ENCODE measurements around the gene BAK1.

The BAK1 gene

GRCh38 chr6:33591424-33592032 is 11.5 kb upstream of the BAK1 start:
- no peak overlapping the region for H3K9ac ChIP-seq (ENCODE audit: low read length)
- no peaks in the 10 kb centered on the region for H3K9me3 ChIP-seq (ENCODE audit: control insufficient read depth, low read depth, low read length)
- H3K27me3 ChIP-seq (ENCODE audit: control insufficient read depth, insufficient read depth, low read length) = no peaks in the 10 kb centered on the region
- no peak overlapping the region for H3K4me3 ChIP-seq (ENCODE audit: low read length)
- no peak overlapping the region for H3K27ac ChIP-seq (ENCODE audit: low read length)
- H3K4me1 ChIP-seq (ENCODE audit: control insufficient read depth, low read depth, low read length) = peaks cover 7% of the 10 kb centered on the region
- H3K36me3 ChIP-seq (ENCODE audit: control insufficient read depth, low read depth, low read length) = no peaks in the 10 kb centered on the region

- H3K4me1 ChIP-seq (ENCODE audit: control insufficient read depth, low read depth, low read length) = peaks cover 7% of the 10 kb centered on the region
- no peaks in the 10 kb centered on the region for H3K9me3 ChIP-seq (ENCODE audit: control insufficient read depth, low read depth, low read length)
- no peaks in the 10 kb centered on the region for H3K36me3 ChIP-seq (ENCODE audit: control insufficient read depth, low read depth, low read length)
- H3K27ac ChIP-seq (ENCODE audit: low read length) = no peak overlapping the region
- H3K4me3 ChIP-seq (ENCODE audit: low read length) = no peak overlapping the region
- no peak overlapping the region for H3K9ac ChIP-seq (ENCODE audit: low read length)
- H3K27me3 ChIP-seq (ENCODE audit: control insufficient read depth, insufficient read depth, low read length) = no peaks in the 10 kb centered on the region
These were observed 10.6 kb upstream of the BAK1 start for GRCh38 chr6:33590531-33591198.

GRCh38 chr6:33589731-33590530 is 9.9 kb upstream of the BAK1 start:
- no peaks in the 10 kb centered on the region for H3K9me3 ChIP-seq (ENCODE audit: control insufficient read depth, low read depth, low read length)
- peaks cover 7% of the 10 kb centered on the region for H3K4me1 ChIP-seq (ENCODE audit: control insufficient read depth, low read depth, low read length)
- no peak overlapping the region for H3K4me3 ChIP-seq (ENCODE audit: low read length)
- H3K27me3 ChIP-seq (ENCODE audit: control insufficient read depth, insufficient read depth, low read length) = no peaks in the 10 kb centered on the region
- H3K9ac ChIP-seq (ENCODE audit: low read length) = no peak overlapping the region
- no peaks in the 10 kb centered on the region for H3K36me3 ChIP-seq (ENCODE audit: control insufficient read depth, low read depth, low read length)
- H3K27ac ChIP-seq (ENCODE audit: low read length) = no peak overlapping the region

- no peak overlapping the region for H3K27ac ChIP-seq (ENCODE audit: low read length)
- H3K9ac ChIP-seq (ENCODE audit: low read length) = no peak overlapping the region
- no peak overlapping the region for H3K4me3 ChIP-seq (ENCODE audit: low read length)
- no peaks in the 10 kb centered on the region for H3K27me3 ChIP-seq (ENCODE audit: control insufficient read depth, insufficient read depth, low read length)
- no peaks in the 10 kb centered on the region for H3K36me3 ChIP-seq (ENCODE audit: control insufficient read depth, low read depth, low read length)
- no peaks in the 10 kb centered on the region for H3K9me3 ChIP-seq (ENCODE audit: control insufficient read depth, low read depth, low read length)
- peaks cover 7% of the 10 kb centered on the region for H3K4me1 ChIP-seq (ENCODE audit: control insufficient read depth, low read depth, low read length)
These were observed 9.3 kb upstream of the BAK1 start for GRCh38 chr6:33589392-33589730.

- Histone ChIP-seq H3K27ac (ENCODE audit: low read length) (no peak overlapping the region), H3K9me3 (ENCODE audit: control insufficient read depth, low read depth, low read length) (no peaks in the 10 kb centered on the region), H3K36me3 (ENCODE audit: control insufficient read depth, low read depth, low read length) (no peaks in the 10 kb centered on the region), H3K27me3 (ENCODE audit: control insufficient read depth, insufficient read depth, low read length) (no peaks in the 10 kb centered on the region), H3K4me3 (ENCODE audit: low read length) (no peak overlapping the region), H3K4me1 (ENCODE audit: control insufficient read depth, low read depth, low read length) (peaks cover 7% of the 10 kb centered on the region), H3K9ac (ENCODE audit: low read length) (no peak overlapping the region)
These were observed 8.8 kb upstream of the BAK1 start for GRCh38 chr6:33588894-33589293.

- Histone ChIP-seq H3K9ac (ENCODE audit: low read length) (no peak overlapping the region), H3K36me3 (ENCODE audit: control insufficient read depth, low read depth, low read length) (no peaks in the 10 kb centered on the region), H3K4me1 (ENCODE audit: control insufficient read depth, low read depth, low read length) (peaks cover 5% of the 10 kb centered on the region), H3K4me3 (ENCODE audit: low read length) (no peak overlapping the region), H3K27ac (ENCODE audit: low read length) (no peak overlapping the region), H3K9me3 (ENCODE audit: control insufficient read depth, low read depth, low read length) (no peaks in the 10 kb centered on the region), H3K27me3 (ENCODE audit: control insufficient read depth, insufficient read depth, low read length) (no peaks in the 10 kb centered on the region)
These were observed 7.5 kb upstream of the BAK1 start for GRCh38 chr6:33587529-33587928.

GRCh38 chr6:33586108-33586640 is 6.1 kb upstream of the BAK1 start:
- Histone ChIP-seq H3K9me3 (ENCODE audit: control insufficient read depth, low read depth, low read length) (no peaks in the 10 kb centered on the region), H3K27me3 (ENCODE audit: control insufficient read depth, insufficient read depth, low read length) (no peaks in the 10 kb centered on the region), H3K4me3 (ENCODE audit: low read length) (no peak overlapping the region), H3K27ac (ENCODE audit: low read length) (no peak overlapping the region), H3K36me3 (ENCODE audit: control insufficient read depth, low read depth, low read length) (no peaks in the 10 kb centered on the region), H3K9ac (ENCODE audit: low read length) (no peak overlapping the region), H3K4me1 (ENCODE audit: control insufficient read depth, low read depth, low read length) (peaks cover 5% of the 10 kb centered on the region)

- no peak overlapping the region for H3K27ac ChIP-seq (ENCODE audit: low read length)
- H3K4me1 ChIP-seq (ENCODE audit: control insufficient read depth, low read depth, low read length) = peaks cover 3% of the 10 kb centered on the region
- no peak overlapping the region for H3K9ac ChIP-seq (ENCODE audit: low read length)
- H3K9me3 ChIP-seq (ENCODE audit: control insufficient read depth, low read depth, low read length) = no peaks in the 10 kb centered on the region
- H3K4me3 ChIP-seq (ENCODE audit: low read length) = no peak overlapping the region
- no peaks in the 10 kb centered on the region for H3K27me3 ChIP-seq (ENCODE audit: control insufficient read depth, insufficient read depth, low read length)
- H3K36me3 ChIP-seq (ENCODE audit: control insufficient read depth, low read depth, low read length) = no peaks in the 10 kb centered on the region
These were observed 5.5 kb upstream of the BAK1 start for GRCh38 chr6:33585403-33586107.

GRCh38 chr6:33584700-33585402 is 4.8 kb upstream of the BAK1 start:
- Histone ChIP-seq H3K4me1 (ENCODE audit: control insufficient read depth, low read depth, low read length) (no peaks in the 10 kb centered on the region), H3K4me3 (ENCODE audit: low read length) (no peak overlapping the region), H3K9ac (ENCODE audit: low read length) (no peak overlapping the region), H3K9me3 (ENCODE audit: control insufficient read depth, low read depth, low read length) (no peaks in the 10 kb centered on the region), H3K27ac (ENCODE audit: low read length) (no peak overlapping the region), H3K36me3 (ENCODE audit: control insufficient read depth, low read depth, low read length) (no peaks in the 10 kb centered on the region), H3K27me3 (ENCODE audit: control insufficient read depth, insufficient read depth, low read length) (no peaks in the 10 kb centered on the region)

GRCh38 chr6:33583591-33584155 is 3.6 kb upstream of the BAK1 start:
- Histone ChIP-seq H3K27me3 (ENCODE audit: control insufficient read depth, insufficient read depth, low read length) (no peaks in the 10 kb centered on the region), H3K4me1 (ENCODE audit: control insufficient read depth, low read depth, low read length) (no peaks in the 10 kb centered on the region), H3K36me3 (ENCODE audit: control insufficient read depth, low read depth, low read length) (no peaks in the 10 kb centered on the region), H3K4me3 (ENCODE audit: low read length) (no peak overlapping the region), H3K9me3 (ENCODE audit: control insufficient read depth, low read depth, low read length) (no peaks in the 10 kb centered on the region), H3K9ac (ENCODE audit: low read length) (no peak overlapping the region), H3K27ac (ENCODE audit: low read length) (no peak overlapping the region)
